Kidney tubule cell (primary cell): ENCODE measurements around the gene PLA2G6.
"Not testable (repeated sequence)": the region's sequence is repeated elsewhere in the genome, so short reads cannot be mapped to it uniquely, and the experiment has no call there.

Experiments
- DNase-seq: peaks from one replicate; pipeline ENCODE4 v3.0.0-alpha.2; 2018; ENCODE audit warnings: low spot score

Gene PLA2G6

GRCh38 chr22:38167988-38168407, 13.6 kb downstream of the PLA2G6 start:
- no peak for DNase-seq

DNA sequence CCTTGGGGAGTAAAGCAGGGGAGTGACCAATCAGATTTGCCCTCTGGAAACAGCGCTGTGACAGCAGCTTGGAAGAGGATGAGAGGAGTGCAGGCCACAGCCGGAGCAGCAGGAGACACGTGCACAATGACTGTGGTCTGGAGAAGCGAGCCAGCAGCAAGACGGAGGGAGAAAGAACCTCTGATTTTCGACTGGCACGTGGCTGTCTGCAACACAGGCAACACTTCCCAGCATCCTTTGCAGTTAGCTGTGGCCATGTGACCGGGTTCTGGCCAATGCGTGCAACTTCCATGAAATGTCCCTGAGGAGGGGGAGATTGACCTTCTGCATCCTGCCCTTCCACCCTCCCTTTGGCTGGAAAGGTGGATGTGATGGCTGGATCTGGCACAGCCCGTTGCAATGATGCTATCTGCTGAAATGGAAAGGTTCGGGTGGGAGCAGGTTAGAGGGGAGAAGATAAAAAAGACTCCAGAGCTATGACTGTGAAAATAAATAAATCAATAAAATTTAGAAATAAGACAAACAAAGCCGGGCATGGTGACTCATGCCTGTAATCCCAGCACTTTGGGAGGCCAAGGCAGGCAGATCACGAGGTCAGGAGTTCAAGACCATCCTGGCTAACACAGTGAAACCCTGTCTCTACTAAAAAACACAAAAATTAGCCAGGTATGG, 15.6 kb downstream of the PLA2G6 start:
- DNase-seq, result no peak

DNA sequence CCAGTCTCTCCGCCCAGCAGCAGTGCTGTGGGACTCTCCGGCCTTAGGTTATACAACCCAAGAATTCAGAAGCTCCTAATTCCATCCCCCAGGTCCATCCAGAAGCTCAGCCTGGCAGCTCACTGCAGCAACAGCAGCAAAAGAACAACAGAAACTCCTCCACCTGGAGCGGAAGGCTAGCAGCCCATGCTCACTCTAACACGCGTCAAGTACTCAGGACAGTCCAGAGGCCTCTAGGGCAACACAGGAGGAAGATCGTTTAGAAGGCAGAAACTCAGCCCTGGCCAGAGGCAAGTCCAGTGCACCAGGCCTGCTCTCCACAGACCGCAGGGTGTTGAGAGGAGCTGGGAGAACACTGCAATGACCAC, 17.1 kb downstream of the PLA2G6 start:
- no peak for DNase-seq

- peak; percentile 66 for DNase-seq
Measured at GRCh38 chr22:38163844-38164550, 17.6 kb downstream of the PLA2G6 start.

DNA sequence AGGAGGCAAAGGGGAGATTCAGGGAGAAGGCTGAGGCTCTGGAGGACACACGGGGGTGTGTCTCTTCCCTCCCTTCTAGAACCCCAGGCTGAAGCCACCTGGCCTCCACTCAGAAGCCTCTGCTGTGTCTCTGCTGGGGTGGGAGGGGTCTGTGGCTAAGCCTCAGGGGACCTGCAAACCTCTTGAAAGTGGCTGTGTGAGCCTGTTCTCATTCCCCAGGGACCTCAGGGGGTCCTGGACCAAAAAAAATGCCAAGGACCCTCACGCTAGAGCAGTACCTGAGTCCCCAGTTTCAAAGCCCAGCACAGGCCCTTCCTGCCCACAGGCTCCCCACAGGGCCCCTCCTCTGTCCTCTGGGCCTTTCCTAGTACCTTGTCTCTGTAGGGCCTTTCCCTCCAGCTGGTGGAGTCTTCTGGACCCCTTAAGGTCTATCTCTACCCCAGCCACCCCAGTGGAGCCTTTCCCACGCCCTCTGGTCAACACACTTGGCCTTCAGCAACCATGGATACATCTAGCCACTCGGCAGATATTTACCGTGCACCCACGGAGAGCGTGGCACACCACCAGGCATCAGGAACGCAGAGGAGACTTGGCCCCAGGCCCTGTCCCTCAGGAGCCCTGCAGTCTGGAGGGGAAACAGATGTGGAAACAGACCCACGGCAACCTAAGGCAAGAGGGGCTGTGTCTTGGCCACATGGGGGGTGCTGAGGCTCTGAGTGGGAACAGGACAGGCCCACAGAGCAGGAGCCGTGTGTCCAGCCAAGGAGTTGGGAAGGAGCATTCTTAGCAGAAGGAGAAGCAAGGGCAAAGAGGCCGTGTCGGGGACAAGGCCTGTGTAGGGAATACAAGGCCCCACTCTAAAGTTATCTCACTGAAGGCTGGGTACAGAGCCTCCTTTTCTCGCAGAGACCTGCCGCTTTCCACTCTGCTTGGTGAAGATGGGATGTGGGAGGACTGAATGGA, 18.5 kb downstream of the PLA2G6 start:
- DNase-seq, result no peak

- DNase-seq, result no peak
Measured at GRCh38 chr22:38155703-38156102, 25.9 kb downstream of the PLA2G6 start.

- DNase-seq, result not testable (repeated sequence)
Measured at GRCh38 chr22:38154563-38154915, 27.1 kb downstream of the PLA2G6 start.

GRCh38 chr22:38153821-38154562, 27.6 kb downstream of the PLA2G6 start:
- no peak for DNase-seq

DNA sequence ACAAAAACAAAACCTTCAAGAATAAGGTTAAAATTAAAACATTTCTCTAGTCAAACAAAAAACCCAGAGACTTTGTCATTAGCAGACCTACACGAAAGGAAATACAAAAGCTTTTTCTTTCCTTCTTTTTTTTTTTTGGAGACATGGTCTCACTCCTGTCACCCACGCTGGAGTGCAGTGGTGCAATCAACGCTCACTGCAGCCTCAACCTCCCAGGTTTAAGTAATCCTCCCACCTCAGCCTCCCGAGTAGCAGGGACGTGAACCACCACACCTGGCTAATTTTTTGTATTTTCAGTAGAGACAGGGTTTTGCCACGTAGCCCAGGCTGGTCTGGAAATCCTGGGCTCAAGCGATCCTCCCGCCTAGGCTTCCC, 30.5 kb downstream of the PLA2G6 start:
- DNase-seq, result no peak

- peak; percentile 81 for DNase-seq
Measured at GRCh38 chr22:38148245-38148644, 33.4 kb downstream of the PLA2G6 start.

GRCh38 chr22:38146166-38146565, 35.5 kb downstream of the PLA2G6 start:
- not testable (repeated sequence) for DNase-seq

DNA sequence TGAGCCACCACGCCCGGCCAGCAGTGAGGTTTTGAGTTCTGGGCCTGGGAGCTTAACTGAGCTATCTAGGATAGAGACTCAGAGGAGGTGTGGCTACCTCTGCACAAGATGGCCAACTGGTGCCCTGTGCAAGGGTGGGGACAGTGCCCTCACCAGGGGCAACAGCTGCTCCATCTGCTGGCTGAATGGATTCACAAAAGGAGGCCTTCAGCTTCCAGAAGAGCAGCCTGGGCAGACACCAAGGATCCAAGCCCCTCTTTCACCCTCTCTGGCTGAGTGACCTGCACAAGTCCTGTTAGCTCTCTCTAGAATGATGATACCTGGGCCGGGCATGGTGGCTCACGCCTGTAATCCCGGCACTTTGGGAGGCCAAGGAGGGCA, 37.6 kb downstream of the PLA2G6 start:
- DNase-seq, result peak; percentile 15

- no peak for DNase-seq
Measured at GRCh38 chr22:38142606-38143005, 39.0 kb downstream of the PLA2G6 start.

DNA sequence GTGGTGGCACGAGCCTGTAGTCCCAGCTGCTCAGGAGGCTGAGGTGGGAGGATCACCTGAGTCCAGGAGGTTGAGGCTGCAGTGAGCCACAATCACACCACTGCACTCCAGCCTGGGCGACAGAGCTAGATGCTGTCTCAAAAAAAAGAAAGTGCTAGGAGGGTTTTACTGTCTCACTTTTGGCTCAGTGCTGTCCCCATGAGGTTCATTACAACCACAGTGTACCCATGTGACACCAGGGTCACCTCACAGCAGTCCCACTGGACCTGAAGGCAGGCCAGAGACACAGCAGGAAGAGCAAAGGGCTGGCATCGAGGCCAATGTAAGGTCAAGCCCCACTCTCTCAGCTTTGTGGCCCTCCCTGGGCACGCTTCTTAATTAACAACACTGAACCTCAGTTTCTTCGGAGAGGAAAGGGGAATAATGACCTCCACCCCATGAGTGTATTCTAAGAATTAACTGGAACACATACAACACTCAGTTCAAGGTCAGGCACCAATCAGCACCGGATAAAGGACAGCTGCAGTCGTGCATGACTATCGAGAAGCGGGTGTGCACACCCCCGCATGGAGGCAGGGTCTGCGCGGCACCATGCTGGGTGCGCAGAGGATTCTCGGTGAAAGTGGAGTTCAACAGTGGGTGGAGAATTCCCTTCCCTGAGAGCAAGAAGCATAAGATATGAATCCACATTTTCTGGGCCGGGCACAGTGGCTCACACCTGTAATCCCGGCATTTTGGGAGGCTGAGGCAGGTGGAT, 40.2 kb downstream of the PLA2G6 start:
- no peak for DNase-seq

GRCh38 chr22:38139901-38140300, 41.7 kb downstream of the PLA2G6 start:
- DNase-seq, result no peak

- DNase-seq, result no peak
Measured at GRCh38 chr22:38138961-38139360, 42.7 kb downstream of the PLA2G6 start.

- DNase-seq, result no peak
Measured at GRCh38 chr22:38137876-38138687, 43.5 kb downstream of the PLA2G6 start.

DNA sequence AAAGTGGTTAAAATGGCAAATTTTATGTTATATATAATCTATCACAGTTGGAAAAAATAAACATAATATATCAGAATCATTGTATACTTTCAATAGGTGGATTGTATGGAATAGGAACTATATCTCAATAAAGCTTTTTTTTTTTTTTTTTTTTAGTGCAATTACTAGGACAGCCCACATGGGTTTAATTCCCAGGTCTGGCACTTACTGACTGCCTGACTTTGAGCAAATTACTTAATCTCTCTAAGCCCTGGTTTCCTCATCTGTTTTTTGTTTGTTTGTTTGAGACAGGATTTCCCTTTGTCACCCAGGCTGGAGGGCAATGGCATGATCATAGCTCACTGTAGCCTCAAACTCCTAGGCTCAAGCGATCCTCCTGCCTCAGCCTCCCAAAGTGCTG, 45.0 kb downstream of the PLA2G6 start:
- no peak for DNase-seq

DNA sequence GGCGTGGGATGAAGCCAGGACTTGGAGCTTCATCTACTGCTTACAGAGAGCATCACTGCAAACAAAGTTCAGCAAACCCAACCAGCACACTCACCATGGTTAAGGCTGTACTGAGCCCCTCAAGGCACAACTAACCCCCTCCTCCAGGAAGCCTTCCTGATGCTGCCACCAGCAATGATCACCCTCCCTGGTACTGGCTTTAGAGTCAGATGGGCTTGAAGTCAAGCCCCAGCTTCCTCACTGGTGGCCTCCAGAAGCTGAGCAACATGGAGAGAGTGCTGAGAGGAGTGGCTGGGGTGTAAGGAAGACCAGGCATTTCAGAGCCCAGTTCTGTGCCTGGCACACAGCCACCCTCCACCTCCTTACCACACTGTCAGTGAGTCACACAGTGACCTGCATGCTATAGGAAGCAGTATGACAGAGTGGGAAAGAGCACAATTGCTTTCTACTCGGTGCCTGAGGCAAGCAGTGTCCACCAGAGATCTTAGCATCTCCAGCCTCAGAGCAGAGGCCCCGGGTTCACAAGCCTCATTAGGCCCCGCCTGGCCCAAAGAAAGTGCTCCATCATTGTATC, 46.4 kb downstream of the PLA2G6 start:
- peak; percentile 87 for DNase-seq

GRCh38 chr22:38133331-38133730, 48.3 kb downstream of the PLA2G6 start:
- no peak for DNase-seq
